Mesenchymal stem cell (in vitro differentiated cells and primary cell): Measurements from ENCODE around the gene RNU1-4.
"Not testable (repeated sequence)": the region's sequence is repeated elsewhere in the genome, so short reads cannot be mapped to it uniquely, and the experiment has no call there.

ENCODE experiments used
- DNase-seq: peaks from one replicate; pipeline ENCODE4 v3.0.0-alpha.2; 2013
- H2AFZ ChIP-seq: one replicate; pipeline ENCODE4 v1.6.1; 2013; ENCODE audit warnings: low read depth, mild to moderate bottlenecking, control low read depth, inconsistent platforms, low read length, moderate library complexity
- H2AK5ac ChIP-seq: 2 replicates; pipeline ENCODE4 v1.6.1; 2013; ENCODE audit warnings: low read length, moderate library complexity, mild to moderate bottlenecking, inconsistent platforms; ENCODE audit not compliant: severe bottlenecking
- H2BK120ac ChIP-seq: one replicate; pipeline ENCODE4 v1.6.1; 2013; ENCODE audit warnings: low read depth, mild to moderate bottlenecking, inconsistent platforms, low read length, moderate library complexity
- H2BK12ac ChIP-seq, 2 experiments: one replicate each; pipeline ENCODE4 v1.6.1; 2013; ENCODE audit warnings: inconsistent platforms in 2 of 2, low read length in 2 of 2, mild to moderate bottlenecking in 2 of 2, moderate library complexity in 2 of 2, control low read depth in 1 of 2
- H2BK15ac ChIP-seq: one replicate; pipeline ENCODE4 v1.6.1; 2013; ENCODE audit warnings: mild to moderate bottlenecking, low read depth, inconsistent platforms; ENCODE audit not compliant: poor library complexity, severe bottlenecking
- H2BK5ac ChIP-seq: 2 replicates; pipeline ENCODE4 v1.6.1; 2013; ENCODE audit warnings: low read depth, mild to moderate bottlenecking, low read length, control low read depth, inconsistent platforms; ENCODE audit not compliant: poor library complexity, severe bottlenecking
- H3K14ac ChIP-seq, 2 experiments: one replicate each; pipeline ENCODE4 v1.6.1; 2013; ENCODE audit warnings: inconsistent platforms in 2 of 2, low read length in 2 of 2, control low read depth in 1 of 2, mild to moderate bottlenecking in 1 of 2, moderate library complexity in 1 of 2
- H3K18ac ChIP-seq, 2 experiments: one replicate each; pipeline ENCODE4 v1.6.1; 2013; ENCODE audit warnings: inconsistent platforms in 2 of 2, low read length in 2 of 2, control low read depth in 1 of 2, low read depth in 1 of 2, mild to moderate bottlenecking in 1 of 2
- H3K23ac ChIP-seq, 2 experiments: one replicate each; pipeline ENCODE4 v1.6.1; 2013; ENCODE audit warnings: inconsistent platforms in 2 of 2, low read length in 2 of 2, mild to moderate bottlenecking in 2 of 2, moderate library complexity in 2 of 2, control low read depth in 1 of 2
- H3K27ac ChIP-seq: 2 replicates; pipeline ENCODE4 v1.5.1; 2013; ENCODE audit warnings: mild to moderate bottlenecking, moderate library complexity, low read length, control low read depth, inconsistent platforms; ENCODE audit not compliant: poor library complexity, severe bottlenecking
- H3K27me3 ChIP-seq, 2 experiments: 2 replicates each; pipeline versions ENCODE4 v1.6.1 to v1.7.0; 2013; ENCODE audit warnings: low read length in 2 of 2, mild to moderate bottlenecking in 2 of 2, moderate library complexity in 2 of 2, control low read depth in 1 of 2, inconsistent platforms in 1 of 2; ENCODE audit not compliant: control insufficient read depth in 1 of 2, insufficient read depth in 1 of 2
- H3K36me3 ChIP-seq, 2 experiments: 2 replicates each; pipeline versions ENCODE4 v1.6.1 to v1.7.0; 2013; ENCODE audit warnings: low read length in 2 of 2, control low read depth in 1 of 2, inconsistent platforms in 1 of 2, low read depth in 1 of 2, mild to moderate bottlenecking in 1 of 2; ENCODE audit not compliant: insufficient read depth in 2 of 2, control insufficient read depth in 1 of 2
- H3K4ac ChIP-seq, 2 experiments: one replicate each; pipeline ENCODE4 v1.6.1; 2013; ENCODE audit warnings: inconsistent platforms in 2 of 2, low read length in 2 of 2, mild to moderate bottlenecking in 2 of 2, moderate library complexity in 2 of 2, control low read depth in 1 of 2, low read depth in 1 of 2
- H3K4me1 ChIP-seq: 2 replicates; pipeline ENCODE4 v1.6.1; 2013; ENCODE audit warnings: low read depth, low read length, control low read depth; ENCODE audit not compliant: control insufficient read depth, insufficient read depth
- H3K4me2 ChIP-seq: 2 replicates; pipeline ENCODE4 v1.6.1; 2013; ENCODE audit warnings: low read length, mild to moderate bottlenecking, inconsistent platforms; ENCODE audit not compliant: poor library complexity, severe bottlenecking
- H3K4me3 ChIP-seq, 2 experiments: 2 replicates each; pipeline versions ENCODE4 v1.5.1 to v1.7.0; 2013; ENCODE audit warnings: low read length in 2 of 2, mild to moderate bottlenecking in 2 of 2, control low read depth in 1 of 2, low read depth in 1 of 2; ENCODE audit not compliant: insufficient read depth in 1 of 2
- H3K79me1 ChIP-seq: replicated peaks from 2 replicates; pipeline ENCODE4 v1.6.1; 2013; ENCODE audit warnings: mild to moderate bottlenecking, control low read depth, low read length, inconsistent platforms; ENCODE audit not compliant: poor library complexity, severe bottlenecking
- H3K9ac ChIP-seq: 2 replicates; pipeline ENCODE4 v1.7.0; 2013; ENCODE audit warnings: mild to moderate bottlenecking, low read length, moderate library complexity
- H3K9me3 ChIP-seq: 2 replicates; pipeline ENCODE4 v1.7.0; 2013; ENCODE audit warnings: mild to moderate bottlenecking, low read length; ENCODE audit not compliant: control insufficient read depth
- H4K8ac ChIP-seq: one replicate; pipeline ENCODE4 v1.6.1; 2013; ENCODE audit warnings: inconsistent platforms, mild to moderate bottlenecking, low read length, moderate library complexity
- H4K91ac ChIP-seq: one replicate; pipeline ENCODE4 v1.6.1; 2013; ENCODE audit warnings: mild to moderate bottlenecking, low read length, inconsistent platforms
- WGBS: methylation state at CpG from one replicate; pipeline ENCODE4 v1.1.7; 2013; ENCODE audit warnings: mixed read lengths; 5-methylcytosine and 5-hydroxymethylcytosine counted together

RNU1-4 gene

GRCh38 chr1:16765731-16766605 lies 25.7 kb downstream of the RNU1-4 start:
- peak overlapping the region; percentile 42 for H3K4me2 ChIP-seq
- H3K4me1 ChIP-seq: peaks cover 25% of the 10 kb centered on the region
- peaks cover 0 to 38% of the 10 kb centered on the region in 2 experiments for H3K27me3 ChIP-seq
- not testable (repeated sequence) for H3K9me3 ChIP-seq, H2BK12ac ChIP-seq, H3K36me3 ChIP-seq, H3K18ac ChIP-seq, H3K23ac ChIP-seq, H4K91ac ChIP-seq, H2AFZ ChIP-seq, H3K14ac ChIP-seq, H3K4ac ChIP-seq, H2BK15ac ChIP-seq, H3K9ac ChIP-seq, H2BK120ac ChIP-seq, H3K79me1 ChIP-seq, DNase-seq, H4K8ac ChIP-seq
- H2BK5ac ChIP-seq: peak overlapping the region; percentile 81
- peak overlapping the region in 1 of 2 experiments; percentile 59 for H3K4me3 ChIP-seq
- peak overlapping the region; percentile 83 for H3K27ac ChIP-seq
- WGBS: 82% methylated on average over 16 of the region's 31 CpGs
- H2AK5ac ChIP-seq: peak overlapping the region; percentile 100

- not testable (repeated sequence) for H2BK120ac ChIP-seq, DNase-seq, H2AFZ ChIP-seq, H4K8ac ChIP-seq, H3K4me3 ChIP-seq, H3K18ac ChIP-seq, H2BK15ac ChIP-seq, H3K9me3 ChIP-seq, H3K9ac ChIP-seq, H3K27ac ChIP-seq, H2BK12ac ChIP-seq, H3K4ac ChIP-seq, H2BK5ac ChIP-seq, H3K79me1 ChIP-seq, H3K4me2 ChIP-seq, H3K23ac ChIP-seq, H3K14ac ChIP-seq, H4K91ac ChIP-seq, H3K36me3 ChIP-seq
- peaks cover 27% of the 10 kb centered on the region for H3K4me1 ChIP-seq
- WGBS: 84% methylated on average over 8 of the region's 9 CpGs
- peak overlapping the region; percentile 76 for H2AK5ac ChIP-seq
- H3K27me3 ChIP-seq: peaks cover 0 to 38% of the 10 kb centered on the region in 2 experiments
Measured at GRCh38 chr1:16766689-16767256, 26.5 kb downstream of the RNU1-4 start.

GRCh38 chr1:16770139-16770759 lies 29.9 kb downstream of the RNU1-4 start:
- peaks cover 27% of the 10 kb centered on the region for H3K4me1 ChIP-seq

GRCh38 chr1:16770896-16771446 lies 30.7 kb downstream of the RNU1-4 start:
- H2BK5ac ChIP-seq, H3K4me2 ChIP-seq, H3K14ac ChIP-seq, H2BK12ac ChIP-seq, H3K9ac ChIP-seq, H3K79me1 ChIP-seq, DNase-seq, H2BK15ac ChIP-seq, H2AK5ac ChIP-seq, H4K91ac ChIP-seq, H3K23ac ChIP-seq, H4K8ac ChIP-seq, H3K18ac ChIP-seq, H3K9me3 ChIP-seq, H3K36me3 ChIP-seq, H3K4me3 ChIP-seq, H2AFZ ChIP-seq, H2BK120ac ChIP-seq, H3K4ac ChIP-seq: not testable (repeated sequence)
- Histone ChIP-seq H3K4me1 (peaks cover 21% of the 10 kb centered on the region), H3K27me3 (peaks cover 0 to 45% of the 10 kb centered on the region in 2 experiments), H3K27ac (peak overlapping the region; percentile 3)
- 58% methylated on average over 3 of the region's 6 CpGs for WGBS

More at GRCh38 chr1:16770139-16770759, 29.9 kb downstream of the RNU1-4 start:
- not testable (repeated sequence) for H3K4me3 ChIP-seq, H2AFZ ChIP-seq, H4K91ac ChIP-seq, H3K23ac ChIP-seq, H3K18ac ChIP-seq, H3K4ac ChIP-seq, H3K36me3 ChIP-seq, H3K9ac ChIP-seq, H2BK15ac ChIP-seq, H2BK12ac ChIP-seq, H3K79me1 ChIP-seq, H3K9me3 ChIP-seq, H2BK120ac ChIP-seq, DNase-seq, H2AK5ac ChIP-seq, H4K8ac ChIP-seq, H3K14ac ChIP-seq, H2BK5ac ChIP-seq, H3K4me2 ChIP-seq
- H3K27ac ChIP-seq: peak overlapping the region; percentile 69
- 83% methylated on average over 2 of the region's 5 CpGs for WGBS
- peaks cover 0 to 51% of the 10 kb centered on the region in 2 experiments for H3K27me3 ChIP-seq
